Right lung (tissue), 10 donors: ENCODE measurements around the gene TSNAXIP1. TPM values are rescaled to one million over a fixed set of nuclear protein-coding genes. Genes with fewer than 3 reads are reported as not detected.

Experiments
- DNase-seq, 2 donors: peaks; one replicate each; pipeline ENCODE4 v3.0.0-alpha.2; 2013
- long read RNA-seq, 8 donors: transcript quantifications; one replicate each; lab custom pipeline, GENCODE V29; 2026
- polyA plus RNA-seq, 5 donors: library from polyadenylated mRNA; unstranded; fragments of 120-200 nt; gene quantifications; one replicate each; pipeline versions ENCODE4 v1.2.1 to v1.2.3, GENCODE V29; 2013; ENCODE audit warnings: inconsistent platforms in 1 of 5, low replicate concordance in 1 of 5; ENCODE audit not compliant: insufficient read length in 5 of 5, insufficient read depth in 1 of 5

TSNAXIP1 gene, protein sequence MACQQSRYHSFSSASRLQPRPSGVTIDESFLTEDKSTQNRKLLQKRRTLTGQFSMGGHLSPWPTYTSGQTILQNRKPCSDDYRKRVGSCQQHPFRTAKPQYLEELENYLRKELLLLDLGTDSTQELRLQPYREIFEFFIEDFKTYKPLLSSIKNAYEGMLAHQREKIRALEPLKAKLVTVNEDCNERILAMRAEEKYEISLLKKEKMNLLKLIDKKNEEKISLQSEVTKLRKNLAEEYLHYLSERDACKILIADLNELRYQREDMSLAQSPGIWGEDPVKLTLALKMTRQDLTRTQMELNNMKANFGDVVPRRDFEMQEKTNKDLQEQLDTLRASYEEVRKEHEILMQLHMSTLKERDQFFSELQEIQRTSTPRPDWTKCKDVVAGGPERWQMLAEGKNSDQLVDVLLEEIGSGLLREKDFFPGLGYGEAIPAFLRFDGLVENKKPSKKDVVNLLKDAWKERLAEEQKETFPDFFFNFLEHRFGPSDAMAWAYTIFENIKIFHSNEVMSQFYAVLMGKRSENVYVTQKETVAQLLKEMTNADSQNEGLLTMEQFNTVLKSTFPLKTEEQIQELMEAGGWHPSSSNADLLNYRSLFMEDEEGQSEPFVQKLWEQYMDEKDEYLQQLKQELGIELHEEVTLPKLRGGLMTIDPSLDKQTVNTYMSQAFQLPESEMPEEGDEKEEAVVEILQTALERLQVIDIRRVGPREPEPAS
- 1 to 10 TPM; 4.8 to 7.4 (median 6.6) TPM for polyA plus RNA-seq
- long read RNA-seq, donor 1, partial matches to known transcripts = 5 of 5 reads
- long read RNA-seq, donor 1, other reads (novel, unspliced or antisense) = 0 of 5 reads
- long read RNA-seq, donor 2 = 0 reads
- long read RNA-seq, donor 3 = 0 reads
- long read RNA-seq, donor 4, partial matches to known transcripts = 6 of 7 reads
- long read RNA-seq, donor 4, other reads (novel, unspliced or antisense) = 0 of 7 reads
- long read RNA-seq, donor 5 = 0 reads
- long read RNA-seq, donor 6 = 0 reads
- long read RNA-seq, donor 7, partial matches to known transcripts = 0 of 1 reads
- long read RNA-seq, donor 7, other reads (novel, unspliced or antisense) = 0 of 1 reads
- long read RNA-seq, donor 8 = 0 reads

DNA sequence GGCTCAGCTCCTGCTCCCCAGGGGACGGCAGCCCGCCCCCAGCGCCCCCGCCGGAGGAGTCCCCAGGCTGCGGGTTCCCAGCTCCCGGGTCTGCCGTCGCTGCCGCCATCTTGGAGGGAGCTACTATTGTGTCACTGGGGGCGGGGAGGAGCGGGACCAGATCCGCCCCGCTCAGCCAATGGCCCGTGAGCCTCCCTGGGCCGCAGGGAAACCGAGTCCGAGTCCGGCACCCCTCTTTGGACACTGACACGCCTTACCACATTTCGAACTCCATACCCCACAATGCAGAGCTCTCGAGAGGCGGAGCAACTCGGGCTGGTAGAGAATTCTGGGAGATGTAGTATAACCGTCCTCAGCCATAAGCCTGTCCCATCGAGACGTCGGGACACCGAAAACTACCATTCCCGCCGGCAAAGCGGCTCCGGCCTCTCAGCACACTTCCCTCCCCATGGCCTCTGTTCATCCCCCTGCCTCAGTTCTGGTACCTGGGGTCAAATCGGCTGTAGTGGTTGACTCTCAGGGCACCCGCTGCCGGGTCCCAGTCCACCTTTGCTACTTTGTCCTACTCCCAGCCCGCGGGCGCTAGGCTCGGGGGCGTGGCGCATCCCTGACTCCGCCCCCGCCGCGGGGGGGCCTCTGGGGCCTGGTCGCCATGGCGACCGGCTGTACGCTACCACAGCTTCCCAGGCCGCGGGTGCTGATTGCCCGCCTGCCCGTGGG is at the start of gene TSNAXIP1, which contains the start of gene RANBP10:
Gene TSNAXIP1 (plus strand): TSS at position 462 of the 720 bp plus-strand sequence. CDS start 261 bp downstream, outside the sequence.
Gene RANBP10 (minus strand): TSS at position 133 of the 720 bp plus-strand sequence. CDS start 24 bp downstream, at position 109.
- peak; percentile 98 for DNase-seq

DNA sequence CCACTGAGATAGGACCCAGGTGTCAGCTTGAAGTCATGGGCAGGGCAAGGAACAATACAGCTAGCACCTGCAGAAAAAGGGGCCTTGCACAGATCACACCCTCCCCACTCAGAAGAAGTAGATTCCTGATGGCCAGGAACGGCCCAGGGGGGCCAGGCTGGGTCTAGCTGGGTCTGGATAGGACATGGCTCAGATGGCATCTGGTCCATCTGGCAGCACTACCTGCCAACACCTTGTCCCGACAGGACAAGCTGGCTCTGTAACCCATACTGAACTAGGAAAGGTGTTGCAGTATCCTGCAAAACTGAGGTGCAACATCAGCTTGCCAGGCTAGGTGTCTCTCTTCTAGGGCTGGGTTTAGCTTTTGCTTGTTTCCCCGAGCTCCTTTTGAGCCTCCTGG is 48.7 kb upstream of the TSNAXIP1 start:
- DNase-seq = no peak

DNA sequence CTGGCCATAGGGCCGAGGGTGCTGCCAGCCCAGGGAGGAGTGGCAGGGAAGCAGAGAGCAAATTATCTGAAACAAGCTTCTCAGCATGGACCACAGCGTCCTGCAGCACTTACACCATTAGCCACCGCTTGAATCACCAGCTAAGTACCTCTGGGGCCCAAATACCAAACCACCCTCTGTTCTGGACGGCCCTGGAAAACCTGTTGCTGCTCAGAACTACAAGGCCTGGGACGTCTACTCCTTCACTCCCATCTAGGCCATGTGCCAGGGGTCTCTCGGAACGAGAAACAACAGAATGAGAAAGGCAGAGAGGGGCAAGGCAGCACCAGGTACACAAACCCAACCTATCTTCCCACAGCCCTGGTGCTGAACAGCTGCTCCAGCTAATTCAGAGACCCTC is 47.7 kb upstream of the TSNAXIP1 start:
- no peak for DNase-seq

DNA sequence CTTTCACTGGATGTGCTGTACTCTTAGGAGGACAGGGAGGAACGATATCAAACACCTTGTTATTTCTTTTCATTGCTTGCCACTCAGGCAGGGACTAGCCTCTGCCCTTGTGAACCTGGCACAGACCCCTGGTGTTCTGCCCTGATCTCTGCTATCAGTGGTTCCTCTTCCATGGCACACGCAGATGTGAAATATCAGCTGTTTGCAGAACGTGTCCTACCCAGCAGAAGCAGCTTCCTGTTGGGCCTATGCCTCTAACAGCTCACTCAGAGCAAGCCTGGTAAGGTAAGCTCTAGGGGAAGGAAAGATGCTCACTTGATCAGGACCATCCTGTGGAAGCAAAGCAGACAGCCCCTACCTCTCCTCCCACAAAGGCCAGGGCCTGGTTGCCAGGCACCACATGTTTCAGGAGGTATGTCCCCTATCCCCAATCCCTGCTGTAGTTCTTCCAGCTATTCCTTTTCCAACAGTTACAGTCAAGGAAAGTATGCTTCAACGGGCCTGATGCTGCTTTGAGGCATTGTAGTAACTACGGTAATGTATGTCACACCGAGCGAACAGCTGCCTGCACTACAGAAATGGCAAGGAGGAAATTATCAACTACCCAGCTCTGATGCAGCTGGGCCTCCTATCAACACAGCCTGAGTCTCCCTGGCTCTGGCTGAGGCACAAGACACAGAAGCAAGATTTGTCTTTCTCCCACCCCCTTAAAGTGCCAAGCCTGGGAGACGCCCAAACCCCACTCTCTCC is 46.3 kb upstream of the TSNAXIP1 start:
- no peak for DNase-seq

DNA sequence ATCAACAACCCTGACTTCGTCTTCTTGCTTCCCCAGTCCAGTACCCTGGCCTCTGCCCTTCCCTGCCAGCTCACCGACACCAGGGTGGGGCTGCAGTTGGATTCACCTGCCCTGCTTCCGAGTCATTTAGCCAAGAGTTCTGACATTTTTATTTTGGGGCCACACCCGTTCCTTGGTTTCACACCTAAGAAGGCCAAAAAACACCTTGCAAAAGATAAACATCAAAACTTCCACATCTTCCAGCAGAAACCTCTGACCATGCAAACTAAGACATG is 45.8 kb upstream of the TSNAXIP1 start:
- DNase-seq = no peak

DNA sequence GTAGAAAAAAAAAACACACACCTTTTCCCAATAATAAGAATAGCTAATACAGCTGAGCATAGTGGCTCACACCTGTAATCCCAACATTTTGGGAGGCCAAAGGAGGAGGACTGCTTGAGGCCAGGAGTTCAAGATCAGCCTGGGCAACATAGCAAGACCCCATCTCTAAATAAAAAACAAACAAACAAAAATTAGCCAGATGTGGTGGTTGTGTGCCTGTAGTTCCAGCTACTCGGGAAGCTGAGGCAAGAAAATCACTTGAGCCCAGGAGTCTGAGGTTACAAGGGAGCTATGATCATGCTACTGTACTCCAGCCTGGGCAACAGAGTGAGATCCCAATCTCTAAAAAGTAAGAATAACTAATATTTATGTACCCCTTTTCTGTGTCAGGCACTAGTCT is 44.8 kb upstream of the TSNAXIP1 start:
- DNase-seq = no peak

DNA sequence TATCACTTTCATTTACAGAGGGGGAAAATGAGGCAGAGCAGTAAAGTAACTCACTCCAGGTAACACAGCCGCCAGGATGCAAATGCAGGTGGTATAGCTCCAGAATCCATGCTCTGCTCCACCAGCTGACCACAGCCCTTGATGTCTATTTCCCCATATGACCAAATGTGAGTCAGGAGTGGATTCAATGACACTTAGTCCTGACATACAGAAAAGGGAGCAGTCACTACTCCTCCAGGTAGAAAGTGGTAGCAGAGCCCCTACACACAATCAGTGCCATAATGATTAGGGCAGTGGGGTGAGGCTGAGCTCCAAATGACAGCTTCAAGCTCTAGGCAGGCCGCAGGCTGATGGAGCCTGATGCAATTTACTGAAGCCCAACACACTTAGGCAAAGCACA is 44.3 kb upstream of the TSNAXIP1 start:
- no peak for DNase-seq

DNA sequence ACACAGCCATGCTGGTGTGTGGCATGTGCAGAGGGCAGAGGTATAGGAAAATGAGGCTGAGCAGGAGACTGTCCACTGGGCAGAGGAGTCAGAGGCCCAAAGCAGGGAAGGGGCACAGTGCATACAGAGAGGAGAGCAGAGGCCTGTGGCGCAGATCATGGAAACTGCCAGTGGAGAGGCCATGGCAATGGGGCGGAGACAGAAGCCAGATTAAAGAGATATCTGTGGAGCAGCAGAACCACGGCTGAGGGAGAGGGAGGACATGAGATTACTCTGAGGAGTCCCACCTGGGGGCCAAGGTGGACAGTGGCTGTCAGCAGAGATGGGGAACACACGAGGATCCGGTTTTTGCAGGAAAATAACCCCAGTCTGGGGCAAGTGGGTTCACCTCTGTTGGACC is 43.6 kb upstream of the TSNAXIP1 start:
- no peak for DNase-seq

DNA sequence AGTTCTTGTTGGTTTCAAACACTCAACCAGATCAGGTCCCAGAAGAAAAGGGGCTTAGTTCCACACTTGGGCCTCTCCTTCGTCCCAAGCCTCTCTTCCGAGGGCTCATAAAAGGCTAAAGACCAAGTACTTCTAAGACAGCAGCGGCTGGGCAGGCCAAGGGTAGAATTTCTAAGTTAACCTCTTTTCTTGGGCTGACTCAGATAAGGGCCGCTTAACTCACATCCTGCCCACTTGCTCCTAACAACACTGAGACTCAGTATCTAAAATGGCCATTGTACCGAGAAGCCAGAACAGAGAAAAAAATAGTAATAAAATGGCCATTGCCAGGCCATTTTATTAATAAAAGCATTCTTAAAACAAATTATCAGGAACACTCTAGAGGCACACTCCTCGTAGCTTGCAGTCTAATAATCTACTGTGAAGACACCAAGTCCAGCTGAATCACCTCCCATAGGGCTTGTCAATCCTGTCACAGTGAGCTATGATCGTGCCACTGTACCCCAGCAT is 42.5 kb upstream of the TSNAXIP1 start:
- DNase-seq = no peak

DNA sequence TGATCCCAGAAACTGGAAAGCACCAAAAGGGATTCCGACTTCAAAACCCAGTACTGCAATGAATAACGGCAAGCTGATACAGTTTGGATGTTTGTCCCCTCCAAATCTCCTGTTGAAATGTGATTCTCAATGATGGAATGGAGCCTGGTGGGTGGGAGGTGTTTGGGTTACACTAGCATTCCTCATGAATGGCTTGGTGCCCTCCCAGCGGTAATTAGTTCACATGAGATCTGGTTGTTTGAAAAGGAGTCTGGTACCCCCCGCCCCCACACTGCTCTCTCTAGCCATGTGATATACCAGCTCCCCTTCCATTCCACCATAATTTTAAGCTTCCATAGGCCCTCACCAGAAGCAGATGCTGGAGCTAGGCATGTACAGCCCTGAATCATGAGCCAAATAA is 40.4 kb upstream of the TSNAXIP1 start:
- no peak for DNase-seq

DNA sequence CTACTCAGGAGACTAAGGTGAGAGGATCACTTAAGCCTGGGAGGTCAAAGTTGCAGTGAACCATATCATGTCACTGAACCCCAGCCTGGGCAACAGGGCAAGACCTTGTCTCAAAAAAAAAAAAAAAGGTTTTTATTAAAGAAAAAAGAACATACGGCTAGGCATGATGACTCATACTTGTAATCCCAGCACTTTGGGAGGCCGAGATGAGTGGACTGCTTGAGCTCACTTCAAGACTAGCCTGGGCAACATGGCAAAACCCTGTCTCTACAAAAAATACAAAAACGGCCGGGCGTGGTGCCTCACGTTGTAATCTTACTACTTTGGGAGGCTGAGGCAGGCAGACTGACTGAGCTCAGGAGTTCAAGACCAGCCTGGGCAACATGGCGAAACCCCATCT is 38.7 kb upstream of the TSNAXIP1 start:
- DNase-seq = no peak

DNA sequence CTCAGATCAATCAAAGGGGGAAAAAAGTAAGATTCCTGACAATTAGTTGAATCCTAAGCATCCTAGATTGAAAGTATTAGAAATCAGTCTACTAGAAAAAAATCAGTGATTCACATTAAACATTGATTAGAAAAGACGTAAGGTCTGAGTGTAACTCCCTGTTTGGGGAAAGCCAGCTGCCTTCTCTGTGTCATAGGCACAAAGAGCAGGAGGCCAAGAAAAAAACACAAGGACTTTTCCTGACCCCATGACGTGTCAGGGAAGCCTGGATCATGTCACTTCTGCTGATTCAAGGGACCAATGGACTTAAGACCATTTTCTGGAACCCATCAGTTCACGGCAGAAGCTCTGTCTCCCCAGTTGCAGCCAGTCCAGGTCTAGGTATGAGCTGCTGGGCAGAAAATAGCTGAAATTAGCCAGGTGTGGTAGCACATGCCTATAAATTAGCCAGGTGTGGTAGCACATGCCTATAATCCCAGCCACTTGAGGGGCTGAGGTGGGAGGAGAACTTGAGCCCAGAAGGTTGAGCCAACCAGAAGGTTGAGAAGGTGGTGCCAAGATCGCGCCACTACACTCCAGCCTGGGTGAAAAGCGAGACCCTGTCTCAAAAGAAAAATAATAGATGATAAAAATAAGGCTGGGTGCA is 36.2 kb upstream of the TSNAXIP1 start:
- DNase-seq = no peak

DNA sequence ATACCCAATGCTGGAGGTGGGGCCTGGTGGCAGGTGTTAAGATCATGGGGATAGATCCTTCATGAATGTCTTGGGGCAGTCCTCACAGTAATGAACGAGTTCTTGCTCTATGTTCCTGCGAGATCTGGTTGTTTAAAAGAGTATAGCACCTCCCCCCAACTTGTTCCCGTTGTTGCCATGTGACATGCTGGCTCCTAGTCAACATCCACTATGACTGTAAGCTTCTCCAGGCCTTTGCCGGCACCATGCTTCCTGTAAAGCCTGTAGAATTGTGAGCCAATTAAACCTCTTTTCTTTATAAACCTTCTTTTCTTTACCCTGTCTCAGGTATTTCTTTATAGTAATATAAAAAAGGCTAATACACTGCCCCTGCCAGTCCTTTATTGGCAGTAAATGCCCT is 33.6 kb upstream of the TSNAXIP1 start:
- DNase-seq = no peak

DNA sequence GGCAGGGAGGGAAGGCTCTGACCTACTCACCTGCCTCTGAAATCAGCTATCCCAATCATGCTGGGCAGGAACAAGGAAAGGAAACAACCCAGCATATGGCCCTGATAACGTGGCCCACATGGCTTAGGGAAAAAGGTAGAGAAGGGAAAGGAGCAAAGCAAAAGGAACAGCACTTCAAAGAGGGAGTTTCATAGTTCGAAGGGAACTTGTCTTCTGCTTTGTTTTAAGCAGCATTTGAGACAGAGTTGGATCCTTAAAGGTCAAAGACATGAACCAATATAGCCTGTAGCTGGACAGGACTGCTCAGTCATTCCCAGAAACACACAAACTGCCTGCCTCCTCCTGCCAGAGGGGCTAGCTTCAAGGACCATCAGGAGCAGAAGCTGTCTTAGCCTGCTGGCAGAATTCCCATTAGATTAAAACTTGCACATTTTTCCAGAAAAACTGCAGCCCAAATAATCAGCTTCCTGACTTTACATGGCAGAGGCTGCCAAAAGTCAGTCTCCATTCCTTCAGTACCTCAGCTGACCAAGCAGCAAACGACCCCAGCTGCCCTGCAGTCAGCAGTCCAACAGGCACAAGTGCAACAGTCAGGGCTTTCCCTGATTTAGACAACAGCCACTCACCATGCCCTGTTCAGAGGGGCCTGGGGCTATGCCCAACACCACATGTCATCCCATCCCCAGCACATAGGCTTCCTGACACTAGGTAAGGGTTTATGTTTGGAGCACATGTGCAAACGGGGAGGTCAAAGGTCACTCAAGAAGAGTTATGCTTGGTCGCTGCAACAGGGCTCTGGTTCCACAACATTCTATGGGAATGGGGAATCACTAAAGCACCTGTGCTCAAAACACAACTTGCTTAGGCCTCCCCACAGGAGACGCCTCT is 32.9 kb upstream of the TSNAXIP1 start:
- DNase-seq = no peak

DNA sequence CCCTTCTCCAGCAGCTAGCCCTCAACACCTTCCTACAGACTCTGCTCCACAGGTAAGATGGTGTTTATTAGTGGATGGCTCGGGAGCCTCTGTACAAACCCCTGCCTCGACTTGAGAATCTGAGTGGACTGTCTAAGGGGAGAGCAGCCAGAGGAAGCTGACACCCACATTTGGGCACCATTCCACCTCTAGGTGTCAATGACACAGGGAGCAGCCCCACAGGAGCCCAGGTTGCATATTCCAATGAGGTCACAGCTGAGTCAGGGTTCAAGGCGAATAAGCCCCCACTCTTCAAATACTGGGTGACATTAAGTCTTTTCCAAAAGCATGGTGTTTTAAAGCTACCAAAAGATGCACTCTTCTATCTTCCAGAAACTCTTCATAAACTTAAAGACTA is 32.2 kb upstream of the TSNAXIP1 start:
- DNase-seq = no peak

DNA sequence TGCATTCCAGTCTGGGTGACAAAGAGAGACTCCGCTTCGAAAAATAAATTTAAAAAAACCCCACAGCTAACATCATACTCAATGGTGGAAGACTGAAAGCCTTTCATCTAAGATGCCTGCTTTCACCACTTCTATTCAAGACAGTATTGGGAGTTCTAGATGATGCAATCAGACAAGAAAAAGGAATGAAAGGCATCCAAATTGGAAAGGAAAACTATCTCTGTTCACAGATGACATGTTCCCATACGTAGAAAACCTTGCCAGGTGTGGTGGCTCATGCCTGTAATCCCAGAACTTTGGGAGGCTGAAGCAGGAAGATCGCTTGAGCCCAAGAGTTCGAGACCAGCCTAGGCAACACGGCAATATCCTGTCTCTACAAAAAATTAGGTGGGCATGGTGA is 31.4 kb upstream of the TSNAXIP1 start:
- no peak for DNase-seq

DNA sequence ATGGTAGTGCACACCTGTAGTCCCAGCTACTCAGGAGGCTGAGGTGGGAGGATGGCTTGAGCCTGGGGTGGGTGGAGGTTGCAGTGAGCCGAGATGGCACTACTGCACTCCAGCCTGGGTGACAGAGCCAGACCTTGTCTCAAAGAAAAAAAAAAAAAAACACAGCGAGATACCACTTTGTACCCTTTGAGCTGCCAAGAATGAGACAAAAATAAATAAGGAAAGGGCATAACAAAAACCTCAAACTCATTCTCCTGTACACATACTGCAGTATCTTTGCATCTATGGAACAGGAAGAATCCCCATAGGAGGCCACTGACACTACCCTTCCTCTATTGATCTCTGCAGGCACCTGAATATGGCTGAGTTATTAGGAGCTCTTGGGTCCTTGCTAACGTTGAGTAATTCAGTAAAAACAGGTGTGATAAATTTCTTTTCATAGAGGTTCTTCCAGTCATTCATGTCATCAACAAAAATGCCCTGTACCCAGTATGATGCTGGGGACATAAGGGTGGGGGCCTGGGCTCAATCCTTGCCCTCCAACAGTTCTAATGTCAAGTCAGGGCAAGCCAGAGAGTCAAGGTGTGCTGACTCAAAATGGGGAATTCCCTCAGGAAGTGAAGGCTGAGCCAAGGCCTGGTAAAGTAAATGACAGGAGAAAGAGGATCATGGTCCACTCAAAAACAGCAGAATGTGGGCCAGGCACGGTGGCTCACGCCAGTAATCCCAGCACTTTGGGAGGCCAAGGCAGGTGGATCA is 27.3 kb upstream of the TSNAXIP1 start:
- no peak for DNase-seq

DNA sequence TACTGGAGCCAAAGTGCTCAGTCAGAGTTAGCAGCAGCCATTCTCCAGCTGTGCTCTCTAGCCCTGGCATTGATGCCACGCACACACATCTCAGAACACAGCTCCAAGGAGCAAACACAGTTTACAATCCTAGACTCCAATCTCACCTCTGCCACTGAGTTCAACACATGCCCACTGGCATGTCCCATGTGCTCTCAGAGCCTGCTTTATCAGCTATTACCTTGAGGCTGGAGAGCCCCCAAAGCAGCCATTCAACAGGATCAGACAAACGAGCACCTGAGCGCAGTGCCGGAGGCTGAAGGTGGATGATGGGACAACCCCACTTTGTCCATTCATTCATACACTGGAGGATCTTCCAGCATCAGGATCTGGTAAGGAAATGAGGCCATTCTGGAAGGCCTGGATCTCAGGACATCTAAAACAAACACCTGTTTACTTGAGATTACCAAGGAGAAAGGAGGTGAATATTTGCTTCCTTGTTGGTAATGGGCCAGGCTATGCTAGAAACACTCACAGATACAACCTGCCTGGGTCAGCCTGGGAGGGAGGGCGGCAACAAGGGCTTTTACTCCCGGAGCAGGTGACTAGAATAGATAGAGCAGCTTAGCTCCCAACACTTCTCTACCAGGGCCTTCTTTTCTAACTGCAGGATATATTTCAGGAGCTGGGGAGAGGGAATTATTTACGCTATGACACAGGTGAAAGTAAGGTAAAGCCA is 25.7 kb upstream of the TSNAXIP1 start:
- DNase-seq = no peak
